Measurements from ENCODE around the gene DDX24. TPM values are rescaled to one million over a fixed set of nuclear protein-coding genes. Genes with fewer than 3 reads are reported as not detected.

Gene DDX24
- total RNA-seq, 1 donor from 2014 or later = 65.8 TPM

DNA sequence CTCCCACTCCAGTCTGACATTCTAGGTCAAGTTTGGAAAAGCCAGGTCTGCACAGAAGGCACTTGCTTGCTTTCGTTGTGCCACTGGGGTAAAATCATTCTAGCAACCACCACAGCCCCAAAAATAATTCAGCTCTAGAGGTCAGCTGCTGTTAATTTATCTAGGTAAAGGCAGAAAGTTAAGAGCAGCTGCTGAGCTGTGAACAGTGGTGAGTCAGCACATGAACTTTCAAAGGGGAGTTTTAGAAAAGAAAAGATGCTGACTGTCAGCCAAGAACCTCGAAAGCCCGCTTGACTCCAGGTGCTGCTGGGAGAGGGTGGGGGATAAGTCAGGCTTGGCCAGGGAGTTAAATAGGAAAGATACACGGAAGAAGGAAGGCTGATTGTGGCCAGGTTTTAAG lies 71.2 kb downstream of the DDX24 start:
- Histone ChIP-seq H3K4me3 (ENCODE audit: low read depth, low read length) (no peak overlapping the region), H3K36me3 (ENCODE audit: control insufficient read depth, insufficient read depth, low read length) (no peaks in the 10 kb centered on the region), H3K27me3 (ENCODE audit: control insufficient read depth, insufficient read depth, low read length) (peaks cover 2% of the 10 kb centered on the region)
- DNase-seq (ENCODE audit: low read depth) (peak; percentile 73), FAIRE-seq (no peak)
- TF ChIP-seq, protein P1, sequence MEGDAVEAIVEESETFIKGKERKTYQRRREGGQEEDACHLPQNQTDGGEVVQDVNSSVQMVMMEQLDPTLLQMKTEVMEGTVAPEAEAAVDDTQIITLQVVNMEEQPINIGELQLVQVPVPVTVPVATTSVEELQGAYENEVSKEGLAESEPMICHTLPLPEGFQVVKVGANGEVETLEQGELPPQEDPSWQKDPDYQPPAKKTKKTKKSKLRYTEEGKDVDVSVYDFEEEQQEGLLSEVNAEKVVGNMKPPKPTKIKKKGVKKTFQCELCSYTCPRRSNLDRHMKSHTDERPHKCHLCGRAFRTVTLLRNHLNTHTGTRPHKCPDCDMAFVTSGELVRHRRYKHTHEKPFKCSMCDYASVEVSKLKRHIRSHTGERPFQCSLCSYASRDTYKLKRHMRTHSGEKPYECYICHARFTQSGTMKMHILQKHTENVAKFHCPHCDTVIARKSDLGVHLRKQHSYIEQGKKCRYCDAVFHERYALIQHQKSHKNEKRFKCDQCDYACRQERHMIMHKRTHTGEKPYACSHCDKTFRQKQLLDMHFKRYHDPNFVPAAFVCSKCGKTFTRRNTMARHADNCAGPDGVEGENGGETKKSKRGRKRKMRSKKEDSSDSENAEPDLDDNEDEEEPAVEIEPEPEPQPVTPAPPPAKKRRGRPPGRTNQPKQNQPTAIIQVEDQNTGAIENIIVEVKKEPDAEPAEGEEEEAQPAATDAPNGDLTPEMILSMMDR (IDR thresholded peaks at IDR 0.05; ENCODE audit: insufficient read depth, low read length, severe bottlenecking) = no peak

DNA sequence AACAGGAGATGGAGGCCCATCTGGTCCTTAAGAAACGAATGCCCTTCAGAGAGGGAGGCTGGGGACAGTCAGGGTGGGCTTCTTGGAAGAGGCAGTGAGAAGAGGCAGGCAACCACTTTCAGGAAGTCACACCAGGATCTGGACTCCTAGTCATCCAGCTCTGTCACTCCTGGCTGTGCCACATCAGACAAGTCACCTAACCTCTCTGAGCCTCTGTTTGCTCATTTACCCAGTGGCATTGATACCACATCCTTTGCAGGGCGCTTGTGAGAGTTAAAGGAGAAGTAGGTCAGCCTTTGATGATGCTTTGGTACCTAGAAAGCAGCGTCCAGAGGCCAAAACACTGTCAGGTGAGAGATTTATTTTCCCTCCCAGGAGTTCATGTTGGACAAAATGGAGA lies 72.8 kb downstream of the DDX24 start:
- DNase-seq (ENCODE audit: low read depth) = no peak
- peak; percentile 18 for FAIRE-seq
- no peaks in the 10 kb centered on the region for H3K36me3 ChIP-seq (ENCODE audit: control insufficient read depth, insufficient read depth, low read length)
- H3K27me3 ChIP-seq (ENCODE audit: control insufficient read depth, insufficient read depth, low read length) = peaks cover 5% of the 10 kb centered on the region
- no peak overlapping the region for H3K4me3 ChIP-seq (ENCODE audit: low read depth, low read length)
- TF ChIP-seq, protein P1 (IDR thresholded peaks at IDR 0.05; ENCODE audit: insufficient read depth, low read length, severe bottlenecking) = no peak

DNA sequence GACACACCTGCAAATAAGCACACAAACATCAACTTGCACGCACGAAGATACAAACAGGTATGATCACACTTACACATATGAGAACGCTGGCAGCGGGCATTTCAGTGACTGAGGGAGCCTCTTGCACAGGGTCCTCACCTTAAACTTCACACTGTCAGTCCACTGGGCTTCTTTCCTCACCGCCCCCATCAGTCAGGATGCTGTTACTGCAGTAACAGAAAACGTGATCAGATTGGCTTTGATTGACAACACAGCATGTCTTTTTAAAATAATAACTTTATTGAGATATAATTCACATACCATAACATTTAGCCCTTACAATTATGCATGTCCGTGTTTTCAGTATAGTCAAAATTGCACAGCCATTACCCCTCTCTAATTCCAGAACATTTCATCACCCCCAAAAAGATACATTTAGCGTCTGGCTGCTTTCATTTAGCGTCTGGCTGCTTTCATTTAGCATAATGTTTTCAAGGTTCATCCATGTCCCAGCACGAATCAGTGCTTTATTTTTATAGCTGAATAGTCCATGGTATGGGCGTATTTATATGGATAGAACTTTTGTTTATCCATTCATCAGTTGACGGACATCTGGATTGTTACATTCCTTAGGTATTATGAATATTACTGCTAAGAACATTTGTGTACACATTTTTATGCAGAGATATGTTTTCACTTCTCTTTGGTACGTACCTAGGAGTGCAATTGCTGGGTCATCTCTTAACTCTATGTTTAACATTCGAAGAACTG lies 75.5 kb downstream of the DDX24 start:
- FAIRE-seq (no peak), DNase-seq (ENCODE audit: low read depth) (no peak)
- TF ChIP-seq, protein P1 (IDR thresholded peaks at IDR 0.05; ENCODE audit: insufficient read depth, low read length, severe bottlenecking) = peak; percentile 38
- H3K36me3 ChIP-seq (ENCODE audit: control insufficient read depth, insufficient read depth, low read length) = no peaks in the 10 kb centered on the region
- peaks cover 5% of the 10 kb centered on the region for H3K27me3 ChIP-seq (ENCODE audit: control insufficient read depth, insufficient read depth, low read length)
- no peak overlapping the region for H3K4me3 ChIP-seq (ENCODE audit: low read depth, low read length)

DNA sequence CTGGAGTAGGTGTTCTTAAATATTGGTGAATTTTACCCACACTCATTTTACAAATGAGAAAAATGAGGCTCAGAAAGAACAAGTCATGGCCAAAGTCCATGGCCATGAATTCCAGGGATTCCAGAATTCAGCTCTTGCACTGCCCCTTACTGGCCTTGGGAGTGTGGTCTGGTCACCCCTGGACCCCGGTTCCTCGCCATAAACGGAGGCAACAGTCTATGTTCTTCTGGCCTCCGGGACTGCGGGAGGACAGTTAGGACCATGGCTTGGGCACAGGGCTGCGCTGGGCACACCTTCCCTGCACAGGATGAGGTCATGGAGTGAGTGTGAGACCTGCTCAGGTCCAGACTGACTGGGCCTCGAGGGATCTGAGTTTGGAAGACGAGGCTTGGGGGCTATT lies 77.0 kb downstream of the DDX24 start:
- no peak overlapping the region for H3K4me3 ChIP-seq (ENCODE audit: low read depth, low read length)
- peaks cover 5% of the 10 kb centered on the region for H3K27me3 ChIP-seq (ENCODE audit: control insufficient read depth, insufficient read depth, low read length)
- H3K36me3 ChIP-seq (ENCODE audit: control insufficient read depth, insufficient read depth, low read length) = no peaks in the 10 kb centered on the region
- FAIRE-seq = no peak
- TF ChIP-seq, protein P1 (IDR thresholded peaks at IDR 0.05; ENCODE audit: insufficient read depth, low read length, severe bottlenecking) = no peak
- DNase-seq (ENCODE audit: low read depth) = no peak

DNA sequence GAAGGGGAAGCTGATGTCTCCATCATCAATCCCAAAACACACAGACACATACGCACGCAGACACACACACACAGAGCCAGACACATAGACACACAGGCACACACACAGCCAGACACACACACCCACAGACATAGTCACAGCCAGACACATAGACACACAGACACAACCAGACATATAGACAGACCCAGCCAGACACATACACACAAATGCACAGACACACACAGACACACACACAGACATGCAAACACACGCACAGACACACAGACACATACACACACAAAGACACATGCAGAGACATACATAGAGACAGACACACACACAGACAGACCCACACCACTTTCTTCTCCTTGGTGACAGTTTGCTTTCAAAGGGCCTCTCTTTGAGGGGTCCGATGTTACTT lies 77.6 kb downstream of the DDX24 start:
- FAIRE-seq (peak; percentile 64), DNase-seq (ENCODE audit: low read depth) (no peak)
- Histone ChIP-seq H3K4me3 (ENCODE audit: low read depth, low read length) (no peak overlapping the region), H3K36me3 (ENCODE audit: control insufficient read depth, insufficient read depth, low read length) (no peaks in the 10 kb centered on the region), H3K27me3 (ENCODE audit: control insufficient read depth, insufficient read depth, low read length) (peaks cover 5% of the 10 kb centered on the region)
- TF ChIP-seq, protein P1 (IDR thresholded peaks at IDR 0.05; ENCODE audit: insufficient read depth, low read length, severe bottlenecking) = no peak
